ENCODE results near the gene AHI1. TPM values are rescaled to one million over a fixed set of nuclear protein-coding genes. Genes with fewer than 3 reads are reported as not detected.

Gene AHI1
- total RNA-seq, result 10 to 100 TPM; 17.7 to 34.7 (median 26.5) TPM
- long read RNA-seq, donor 1, full-length matches to known transcripts, result 3 of 16 reads
- long read RNA-seq, donor 1, partial matches to known transcripts, result 8 of 16 reads
- long read RNA-seq, donor 1, other reads (novel, unspliced or antisense), result 5 of 16 reads
- long read RNA-seq, donor 2, partial matches to known transcripts, result 9 of 10 reads
- long read RNA-seq, donor 2, other reads (novel, unspliced or antisense), result 1 of 10 reads

- ATAC-seq (peak; percentile 96), DNase-seq (peak; percentile 95 to 97 (median 96))
- Histone ChIP-seq H3K9me3 (no peaks in the 10 kb centered on the region), H3K36me3 (ENCODE audit: low read depth) (no peaks in the 10 kb centered on the region), H3K4me1 (ENCODE audit: low read depth) (peaks cover 7% of the 10 kb centered on the region), H3K4me3 (peak within 1 kb of the TSS; percentile 58)
- intact Hi-C loops (cut with DNase I, micrococcal nuclease), result no loop called here
- peak; percentile 10 for TF ChIP-seq CTCF (IDR thresholded peaks at IDR 0.05)
Observed at GRCh38 chr6:135497412-135498184, at the start of gene AHI1. TSS of gene AHI1 (minus strand) at chr6:135497740. CDS start at chr6:135492237, 5,503 bp downstream.

DNA sequence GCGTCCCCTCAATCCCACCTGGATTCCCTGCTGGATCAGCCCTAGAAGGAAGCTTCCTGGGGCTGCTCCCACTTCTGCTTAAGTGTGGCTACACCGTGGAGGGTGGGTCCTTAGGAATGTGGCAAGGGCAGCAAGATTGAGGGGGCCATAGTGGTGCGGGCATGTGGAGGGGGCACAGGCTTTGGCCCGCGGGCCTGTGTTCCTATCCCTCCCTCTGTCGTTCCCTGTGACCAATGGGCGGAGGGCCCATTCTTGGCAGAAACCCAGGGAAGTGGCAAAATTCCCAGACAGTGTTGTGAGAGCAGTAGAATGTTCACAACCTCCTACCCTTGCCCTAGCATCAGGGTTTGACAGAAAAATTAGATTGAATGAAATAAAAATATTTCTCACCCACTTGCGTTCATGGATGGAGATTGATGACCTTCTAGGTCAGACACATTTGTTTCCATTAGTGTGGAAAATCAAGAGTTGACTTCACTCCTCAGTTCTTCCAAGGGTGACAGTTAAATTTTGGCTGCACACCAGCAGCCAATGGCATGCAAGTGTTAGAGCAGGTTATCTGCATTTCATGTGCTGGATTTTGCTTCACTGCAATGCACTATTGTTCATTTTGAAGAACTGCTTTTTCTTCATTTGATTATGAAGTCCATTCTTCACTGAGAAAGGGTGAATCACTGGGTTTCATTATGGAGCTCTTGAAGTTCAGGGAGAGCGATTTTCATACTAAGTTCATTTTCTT lies 49.3 kb upstream of the AHI1 start:
- no peak for ATAC-seq
- TF ChIP-seq CTCF (IDR thresholded peaks at IDR 0.05), result no peak
- Histone ChIP-seq H3K4me1 (ENCODE audit: low read depth) (no peaks in the 10 kb centered on the region), H3K9me3 (no peaks in the 10 kb centered on the region), H3K4me3 (no peak overlapping the region), H3K36me3 (ENCODE audit: low read depth) (no peaks in the 10 kb centered on the region)
- no peak for DNase-seq
- intact Hi-C loops (cut with DNase I, micrococcal nuclease), result no loop called here

GRCh38 chr6:135546206-135546605 lies 48.7 kb upstream of the AHI1 start:
- Histone ChIP-seq H3K4me3 (no peak overlapping the region), H3K4me1 (ENCODE audit: low read depth) (no peaks in the 10 kb centered on the region), H3K36me3 (ENCODE audit: low read depth) (no peaks in the 10 kb centered on the region), H3K9me3 (no peaks in the 10 kb centered on the region)
- DNase-seq (no peak), ATAC-seq (no peak)
- no peak for TF ChIP-seq CTCF (IDR thresholded peaks at IDR 0.05)
- intact Hi-C loops (cut with DNase I, micrococcal nuclease), result no loop called here

- no peak overlapping the region for H3K4me3 ChIP-seq
- intact Hi-C loops (cut with DNase I, micrococcal nuclease), result no loop called here
- no peak for TF ChIP-seq CTCF (IDR thresholded peaks at IDR 0.05)
- H3K4me1 ChIP-seq (ENCODE audit: low read depth), result no peaks in the 10 kb centered on the region
- no peaks in the 10 kb centered on the region for H3K9me3 ChIP-seq
- ATAC-seq (no peak), DNase-seq (no peak)
- H3K36me3 ChIP-seq (ENCODE audit: low read depth), result no peaks in the 10 kb centered on the region
Observed at GRCh38 chr6:135540207-135540840, 42.8 kb upstream of the AHI1 start.

GRCh38 chr6:135537741-135538301 lies 40.3 kb upstream of the AHI1 start:
- H3K9me3 ChIP-seq, result no peaks in the 10 kb centered on the region
- ATAC-seq (no peak), DNase-seq (no peak)
- TF ChIP-seq CTCF (IDR thresholded peaks at IDR 0.05), result no peak
- no peak overlapping the region for H3K4me3 ChIP-seq
- intact Hi-C loops (cut with DNase I, micrococcal nuclease), result loop anchor here in 1 of 2 donors (10.0 kb wide), 1 partner anchor 697 kb away; no protein-coding TSS in a partner anchor
- H3K36me3 ChIP-seq (ENCODE audit: low read depth), result no peaks in the 10 kb centered on the region
- no peaks in the 10 kb centered on the region for H3K4me1 ChIP-seq (ENCODE audit: low read depth)

All from mucosa of descending colon (tissue), 3 donors.